ENCODE data around the gene HIP1.
"Not testable (repeated sequence)": the region's sequence is repeated elsewhere in the genome, so short reads cannot be mapped to it uniquely, and the experiment has no call there.

The HIP1 gene

DNA sequence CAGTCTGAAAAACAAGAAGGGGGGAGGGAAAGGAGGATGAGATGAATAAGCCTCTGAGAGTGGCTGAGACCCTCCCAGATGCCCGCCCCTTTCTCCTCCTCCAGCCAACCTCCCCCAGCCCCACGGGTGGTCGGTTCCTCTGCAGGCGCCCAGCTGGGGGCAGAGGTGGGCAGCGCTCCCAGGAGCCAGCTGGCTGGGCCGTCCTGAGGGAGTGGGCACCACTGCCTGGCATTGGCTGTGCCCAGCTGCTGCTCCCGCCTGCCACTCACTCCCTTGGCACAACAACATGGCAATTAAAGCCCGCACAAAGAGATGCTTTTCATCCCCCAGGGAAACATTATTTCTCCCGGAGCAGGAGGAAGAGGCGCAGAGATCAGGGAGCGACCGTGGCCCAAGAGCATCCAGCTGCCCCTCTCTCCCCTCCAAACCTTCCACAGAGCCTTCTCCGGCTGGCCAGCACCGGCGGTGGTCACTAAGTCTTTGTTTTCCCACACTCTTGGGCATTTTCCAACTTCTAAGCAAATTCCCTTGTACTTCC is 139.4 kb downstream of the HIP1 start:
- TF ChIP-seq, protein P1, sequence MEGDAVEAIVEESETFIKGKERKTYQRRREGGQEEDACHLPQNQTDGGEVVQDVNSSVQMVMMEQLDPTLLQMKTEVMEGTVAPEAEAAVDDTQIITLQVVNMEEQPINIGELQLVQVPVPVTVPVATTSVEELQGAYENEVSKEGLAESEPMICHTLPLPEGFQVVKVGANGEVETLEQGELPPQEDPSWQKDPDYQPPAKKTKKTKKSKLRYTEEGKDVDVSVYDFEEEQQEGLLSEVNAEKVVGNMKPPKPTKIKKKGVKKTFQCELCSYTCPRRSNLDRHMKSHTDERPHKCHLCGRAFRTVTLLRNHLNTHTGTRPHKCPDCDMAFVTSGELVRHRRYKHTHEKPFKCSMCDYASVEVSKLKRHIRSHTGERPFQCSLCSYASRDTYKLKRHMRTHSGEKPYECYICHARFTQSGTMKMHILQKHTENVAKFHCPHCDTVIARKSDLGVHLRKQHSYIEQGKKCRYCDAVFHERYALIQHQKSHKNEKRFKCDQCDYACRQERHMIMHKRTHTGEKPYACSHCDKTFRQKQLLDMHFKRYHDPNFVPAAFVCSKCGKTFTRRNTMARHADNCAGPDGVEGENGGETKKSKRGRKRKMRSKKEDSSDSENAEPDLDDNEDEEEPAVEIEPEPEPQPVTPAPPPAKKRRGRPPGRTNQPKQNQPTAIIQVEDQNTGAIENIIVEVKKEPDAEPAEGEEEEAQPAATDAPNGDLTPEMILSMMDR (conservative IDR thresholded peaks at IDR 0.05; ENCODE audit: low read depth, low read length), result no peak
- H3K27ac ChIP-seq, result no peak overlapping the region

GRCh38 chr7:75596727-75597614 is 141.8 kb downstream of the HIP1 start:
- H3K36me3 ChIP-seq (ENCODE audit: insufficient read depth), result no peaks in the 10 kb centered on the region
- no peak overlapping the region for H2AFZ ChIP-seq (ENCODE audit: low read depth)
- H3K27ac ChIP-seq, result no peak overlapping the region
- H3K9ac ChIP-seq, result no peak overlapping the region
- no peaks in the 10 kb centered on the region for H3K27me3 ChIP-seq (ENCODE audit: insufficient read depth, low read depth)
- H3K79me2 ChIP-seq (ENCODE audit: insufficient read depth, low read depth), result no peaks in the 10 kb centered on the region
- H3K4me2 ChIP-seq, result no peak overlapping the region
- TF ChIP-seq, protein P1 (conservative IDR thresholded peaks at IDR 0.05; ENCODE audit: low read depth, low read length), result no peak
- H3K4me3 ChIP-seq (IDR thresholded peaks at IDR 0.05; ENCODE audit: insufficient read depth, low read depth, low read length), result no peak overlapping the region
- H4K20me1 ChIP-seq (ENCODE audit: insufficient read depth), result no peaks in the 10 kb centered on the region
- H3K4me1 ChIP-seq (ENCODE audit: low read depth, poor library complexity, severe bottlenecking), result no peaks in the 10 kb centered on the region

More for the DNA sequence above, 139.4 kb downstream of the HIP1 start:
- Histone ChIP-seq H3K4me3 (IDR thresholded peaks at IDR 0.05; ENCODE audit: insufficient read depth, low read depth, low read length) (no peak overlapping the region), H3K4me1 (ENCODE audit: low read depth, poor library complexity, severe bottlenecking) (no peaks in the 10 kb centered on the region), H3K9ac (no peak overlapping the region), H3K79me2 (ENCODE audit: insufficient read depth, low read depth) (no peaks in the 10 kb centered on the region), H4K20me1 (ENCODE audit: insufficient read depth) (no peaks in the 10 kb centered on the region), H3K36me3 (ENCODE audit: insufficient read depth) (no peaks in the 10 kb centered on the region), H3K27me3 (ENCODE audit: insufficient read depth, low read depth) (no peaks in the 10 kb centered on the region), H3K4me2 (no peak overlapping the region), H2AFZ (ENCODE audit: low read depth) (no peak overlapping the region)

DNA sequence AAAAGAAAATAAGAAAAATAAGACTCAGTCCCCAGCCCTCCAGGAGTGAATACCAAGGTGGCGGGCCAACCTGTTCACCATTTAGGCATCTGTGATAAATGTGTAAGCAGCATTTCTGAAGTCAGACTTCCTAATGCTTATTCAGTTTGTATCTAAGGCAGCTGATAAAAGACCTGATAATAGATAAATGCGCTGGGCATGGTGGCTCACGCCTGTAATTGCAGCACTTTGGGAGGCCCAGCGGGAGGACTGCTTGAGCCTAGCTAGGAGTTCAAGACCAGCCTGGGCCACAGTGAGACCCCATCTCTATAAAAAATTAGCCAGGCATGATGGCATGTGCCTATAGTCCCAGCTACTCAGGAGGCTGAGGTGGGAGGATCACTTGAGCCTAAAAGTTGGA is 143.0 kb downstream of the HIP1 start:
- H3K4me3 ChIP-seq (IDR thresholded peaks at IDR 0.05; ENCODE audit: insufficient read depth, low read depth, low read length), result no peak overlapping the region
- no peak overlapping the region for H3K4me2 ChIP-seq
- no peak overlapping the region for H2AFZ ChIP-seq (ENCODE audit: low read depth)
- no peaks in the 10 kb centered on the region for H3K27me3 ChIP-seq (ENCODE audit: insufficient read depth, low read depth)
- TF ChIP-seq, protein P1 (conservative IDR thresholded peaks at IDR 0.05; ENCODE audit: low read depth, low read length), result no peak
- H3K36me3 ChIP-seq (ENCODE audit: insufficient read depth), result no peaks in the 10 kb centered on the region
- no peaks in the 10 kb centered on the region for H3K79me2 ChIP-seq (ENCODE audit: insufficient read depth, low read depth)
- H3K9ac ChIP-seq, result no peak overlapping the region
- no peaks in the 10 kb centered on the region for H3K4me1 ChIP-seq (ENCODE audit: low read depth, poor library complexity, severe bottlenecking)
- H4K20me1 ChIP-seq (ENCODE audit: insufficient read depth), result no peaks in the 10 kb centered on the region
- H3K27ac ChIP-seq, result no peak overlapping the region

- not testable (repeated sequence) for H3K4me1 ChIP-seq (ENCODE audit: low read depth, poor library complexity, severe bottlenecking); H3K36me3 ChIP-seq (ENCODE audit: insufficient read depth)
Measured at GRCh38 chr7:75593500-75594184, 145.1 kb downstream of the HIP1 start.

More at GRCh38 chr7:75593500-75594184, 145.1 kb downstream of the HIP1 start:
- H3K27ac ChIP-seq; H3K4me2 ChIP-seq; H3K4me3 ChIP-seq (IDR thresholded peaks at IDR 0.05; ENCODE audit: insufficient read depth, low read depth, low read length); H3K79me2 ChIP-seq (ENCODE audit: insufficient read depth, low read depth); H3K9ac ChIP-seq; H3K27me3 ChIP-seq (ENCODE audit: insufficient read depth, low read depth); H2AFZ ChIP-seq (ENCODE audit: low read depth); H4K20me1 ChIP-seq (ENCODE audit: insufficient read depth): not testable (repeated sequence)

Measured in KMS-11 (cell line).